ENCODE data around the gene RPA4. TPM values are rescaled to one million over a fixed set of nuclear protein-coding genes. Genes with fewer than 3 reads are reported as not detected.
"Not testable (repeated sequence)": the region's sequence is repeated elsewhere in the genome, so short reads cannot be mapped to it uniquely, and the experiment has no call there.

The RPA4 gene
- total and polyA plus RNA-seq, 2 donors from 2014 or later, result 0.57 TPM; not detected in 1

DNA sequence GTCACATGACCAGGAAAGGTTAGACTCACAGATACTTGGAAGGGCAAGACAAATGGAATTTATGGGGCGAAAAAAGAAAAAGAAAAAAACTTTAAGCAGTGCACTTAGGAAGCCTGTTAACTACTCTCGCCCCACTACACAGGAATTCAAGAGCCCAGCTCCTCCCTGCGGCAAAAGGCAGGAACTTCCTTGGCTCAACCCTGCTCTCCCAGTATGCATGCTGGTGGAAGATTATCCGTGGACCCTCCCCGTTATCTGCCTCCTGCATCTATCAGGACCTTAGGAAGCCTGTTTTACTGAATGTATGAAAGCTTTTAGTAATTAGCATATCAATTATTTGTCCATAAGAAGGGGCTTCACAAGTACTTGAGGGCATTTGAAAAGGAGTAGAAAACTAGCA is 40.1 kb upstream of the RPA4 start:
- FAIRE-seq (no peak), DNase-seq (peak in 3 of 5 donors; percentile 20 to 61 (median 45))
- Histone ChIP-seq H3K4me1 (ENCODE audit: control insufficient read depth in 2 of 3, insufficient read depth in 2 of 3, low read depth in 1 of 3, low read length in 3 of 3) (no peaks in the 10 kb centered on the region), H3K9me3 (ENCODE audit: control insufficient read depth in 2 of 3, insufficient read depth in 1 of 3, low read length in 3 of 3) (no peaks in the 10 kb centered on the region), H3K4me3 (ENCODE audit: low read length in 3 of 3) (no peak overlapping the region), H3K27ac (ENCODE audit: low read depth in 2 of 2, low read length in 2 of 2) (no peak overlapping the region), H3K36me3 (ENCODE audit: control insufficient read depth in 2 of 3, insufficient read depth in 3 of 3, low read length in 3 of 3) (no peaks in the 10 kb centered on the region), H3K9ac (ENCODE audit: low read length in 3 of 3) (no peak overlapping the region), H3K27me3 (ENCODE audit: control insufficient read depth, insufficient read depth, low read length) (peaks cover 2% of the 10 kb centered on the region)
- intact Hi-C loops (cut with DNase I), result no loop called here
- no peak for TF ChIP-seq CTCF (IDR thresholded peaks at IDR 0.05; ENCODE audit: borderline replicate concordance, extremely low read depth, insufficient read depth)

- intact Hi-C loops (cut with DNase I), result no loop called here
- FAIRE-seq, result no peak
Measured at GRCh38 chrX:96846841-96847240, 36.9 kb upstream of the RPA4 start.

GRCh38 chrX:96859422-96859821 is 24.3 kb upstream of the RPA4 start:
- H3K9ac ChIP-seq (ENCODE audit: low read length in 3 of 3); H3K27me3 ChIP-seq (ENCODE audit: control insufficient read depth, insufficient read depth, low read length); FAIRE-seq; DNase-seq; H3K4me3 ChIP-seq (ENCODE audit: low read length in 3 of 3); H3K4me1 ChIP-seq (ENCODE audit: control insufficient read depth in 2 of 3, insufficient read depth in 2 of 3, low read depth in 1 of 3, low read length in 3 of 3); H3K36me3 ChIP-seq (ENCODE audit: control insufficient read depth in 2 of 3, insufficient read depth in 3 of 3, low read length in 3 of 3); intact Hi-C loops (cut with DNase I); H3K27ac ChIP-seq (ENCODE audit: low read depth in 2 of 2, low read length in 2 of 2); H3K9me3 ChIP-seq (ENCODE audit: control insufficient read depth in 2 of 3, insufficient read depth in 1 of 3, low read length in 3 of 3): not testable (repeated sequence)

More at GRCh38 chrX:96846841-96847240, 36.9 kb upstream of the RPA4 start:
- no peaks in the 10 kb centered on the region for H3K9me3 ChIP-seq (ENCODE audit: control insufficient read depth in 2 of 3, insufficient read depth in 1 of 3, low read length in 3 of 3)
- no peaks in the 10 kb centered on the region for H3K27me3 ChIP-seq (ENCODE audit: control insufficient read depth, insufficient read depth, low read length)
- H3K36me3 ChIP-seq (ENCODE audit: control insufficient read depth in 2 of 3, insufficient read depth in 3 of 3, low read length in 3 of 3), result no peaks in the 10 kb centered on the region
- TF ChIP-seq CTCF (IDR thresholded peaks at IDR 0.05; ENCODE audit: borderline replicate concordance, extremely low read depth, insufficient read depth), result no peak
- DNase-seq, result no peak
- no peak overlapping the region for H3K9ac ChIP-seq (ENCODE audit: low read length in 3 of 3)
- H3K4me3 ChIP-seq (ENCODE audit: low read length in 3 of 3), result no peak overlapping the region
- no peaks in the 10 kb centered on the region for H3K4me1 ChIP-seq (ENCODE audit: control insufficient read depth in 2 of 3, insufficient read depth in 2 of 3, low read depth in 1 of 3, low read length in 3 of 3)
- H3K27ac ChIP-seq (ENCODE audit: low read depth in 2 of 2, low read length in 2 of 2), result no peak overlapping the region

DNA sequence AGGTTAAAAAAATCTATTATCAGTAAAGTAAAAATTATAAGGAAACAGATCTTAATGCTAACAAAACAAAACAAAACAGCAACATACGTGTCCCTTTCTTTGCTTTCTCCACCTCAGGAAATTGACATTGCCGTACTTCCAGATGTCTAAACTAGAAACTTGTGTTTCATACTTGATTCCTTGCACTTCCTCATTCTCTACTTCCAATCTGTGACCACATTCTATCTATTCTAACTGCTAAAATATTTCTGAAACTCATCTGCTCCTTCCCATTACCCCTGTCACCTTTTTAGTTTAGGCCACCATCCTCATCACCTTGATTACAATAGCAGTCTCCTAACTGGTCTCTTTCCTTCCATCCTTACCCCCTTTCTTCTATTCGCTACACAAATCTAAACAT is 22.5 kb upstream of the RPA4 start:
- FAIRE-seq, result no peak
- TF ChIP-seq CTCF (IDR thresholded peaks at IDR 0.05; ENCODE audit: borderline replicate concordance, extremely low read depth, insufficient read depth), result no peak
- H3K4me3 ChIP-seq (ENCODE audit: low read length in 3 of 3), result no peak overlapping the region
- H3K27ac ChIP-seq (ENCODE audit: low read depth in 2 of 2, low read length in 2 of 2), result no peak overlapping the region
- no peak overlapping the region for H3K9ac ChIP-seq (ENCODE audit: low read length in 3 of 3)
- H3K4me1 ChIP-seq (ENCODE audit: control insufficient read depth in 2 of 3, insufficient read depth in 2 of 3, low read depth in 1 of 3, low read length in 3 of 3), result no peaks in the 10 kb centered on the region
- H3K36me3 ChIP-seq (ENCODE audit: control insufficient read depth in 2 of 3, insufficient read depth in 3 of 3, low read length in 3 of 3), result no peaks in the 10 kb centered on the region
- no peaks in the 10 kb centered on the region for H3K9me3 ChIP-seq (ENCODE audit: control insufficient read depth in 2 of 3, insufficient read depth in 1 of 3, low read length in 3 of 3)
- H3K27me3 ChIP-seq (ENCODE audit: control insufficient read depth, insufficient read depth, low read length), result no peaks in the 10 kb centered on the region
- intact Hi-C loops (cut with DNase I), result no loop called here
- DNase-seq, result no peak

Measured in kidney (tissue), 14 donors.